Muscle of back (tissue), 11 donors: Measurements from ENCODE around the gene BIVM. TPM values are rescaled to one million over a fixed set of nuclear protein-coding genes. Genes with fewer than 3 reads are reported as not detected.

Source experiments
- DNase-seq, 3 donors: peaks; one replicate each; pipeline versions ENCODE4 v3.0.0 to v3.0.0-alpha.2; 2013
- polyA plus RNA-seq, 10 donors: library from polyadenylated mRNA; unstranded; fragments of 120-200 nt; gene quantifications; one replicate each; pipeline ENCODE4 v1.2.1, GENCODE V29; 2013; ENCODE audit not compliant: insufficient read length in 10 of 10

BIVM gene
- polyA plus RNA-seq, 10 donors, result 19.3 to 43.8 (median 26.7) TPM

DNA sequence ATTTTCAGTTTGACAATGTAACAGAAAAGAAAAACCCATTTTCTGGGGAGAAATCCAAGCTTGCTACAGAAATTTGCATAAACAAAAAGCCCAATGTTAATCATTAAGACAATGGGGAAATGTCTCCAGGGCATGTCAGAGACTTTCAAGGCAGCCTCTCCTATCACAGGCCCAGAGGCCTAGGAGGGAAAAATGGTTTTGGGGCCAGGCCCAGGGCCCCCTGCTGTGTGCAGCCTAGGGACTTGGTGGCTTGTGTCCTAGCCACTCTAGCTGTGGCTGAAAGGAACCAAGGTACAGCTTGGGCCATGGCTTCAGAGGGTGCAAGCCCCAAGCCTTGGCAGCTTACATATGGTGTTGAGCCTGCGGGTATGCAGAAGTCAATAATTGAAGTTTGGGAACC lies 17.3 kb upstream of the BIVM start:
- DNase-seq, result no peak

- DNase-seq, result no peak
Measured at GRCh38 chr13:102784483-102784882, 14.4 kb upstream of the BIVM start.

DNA sequence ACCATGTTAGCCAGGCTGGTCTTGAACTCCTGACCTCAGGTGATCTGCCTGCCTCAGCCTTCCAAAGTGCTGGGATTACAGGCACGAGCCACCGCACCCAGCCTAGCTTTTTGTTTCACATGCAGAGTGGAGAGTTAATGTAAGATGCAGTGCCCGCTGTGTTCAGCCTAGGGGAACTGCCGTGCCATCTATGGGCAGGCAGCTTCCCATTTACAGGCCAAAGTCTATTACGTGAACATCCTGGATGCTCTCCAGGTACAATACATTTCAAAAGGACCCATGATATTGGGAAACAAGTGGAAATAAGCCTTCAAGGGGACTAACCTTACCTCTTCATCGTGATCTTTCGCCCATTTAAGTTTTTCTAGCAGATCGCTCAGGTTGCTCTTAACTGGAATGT lies 10.2 kb upstream of the BIVM start:
- DNase-seq, result no peak

- no peak for DNase-seq
Measured at GRCh38 chr13:102792396-102792795, 6.5 kb upstream of the BIVM start.

- no peak for DNase-seq
Measured at GRCh38 chr13:102793611-102794355, 5.1 kb upstream of the BIVM start.

DNA sequence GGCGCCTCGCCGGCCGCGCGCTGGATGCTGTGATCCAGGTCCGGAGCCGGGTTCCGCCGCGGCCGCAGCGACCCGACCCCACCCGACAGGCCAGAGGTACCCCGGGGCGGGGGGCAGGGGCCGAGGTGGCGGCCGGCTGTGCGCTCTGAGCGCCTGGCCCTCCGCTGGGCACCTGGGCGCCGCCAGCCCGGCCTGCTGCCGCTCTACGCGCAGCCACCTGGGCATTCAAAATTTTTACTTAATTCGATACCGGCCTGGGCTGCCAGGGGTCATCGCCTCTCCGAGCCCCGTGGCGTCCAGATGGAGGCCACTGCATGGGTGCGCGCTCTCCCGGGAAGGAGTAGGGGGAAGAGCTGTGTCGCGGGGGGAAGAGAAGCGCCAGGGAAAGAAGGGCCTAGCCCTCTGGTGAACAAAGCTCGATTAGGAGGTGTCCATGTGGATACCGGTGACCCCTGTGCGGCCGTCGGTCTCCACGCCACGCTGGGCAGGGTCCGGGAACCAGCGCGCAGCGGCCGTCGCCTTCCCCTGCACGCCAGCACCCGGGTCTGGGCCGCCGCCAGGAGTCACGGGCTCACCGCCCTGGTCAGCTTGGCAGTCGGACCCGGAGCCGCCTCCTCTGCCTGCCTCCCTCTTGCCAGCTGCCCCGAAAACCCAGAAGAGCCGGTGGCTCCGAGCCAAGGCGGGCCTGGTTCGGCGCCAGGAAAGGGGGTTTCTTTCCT lies 666 bp downstream of the BIVM start:
- peak; percentile 18 to 86 (median 54) for DNase-seq

GRCh38 chr13:102800145-102801041 lies 1.5 kb downstream of the BIVM start:
- DNase-seq, result peak; percentile 78 to 95 (median 90)

DNA sequence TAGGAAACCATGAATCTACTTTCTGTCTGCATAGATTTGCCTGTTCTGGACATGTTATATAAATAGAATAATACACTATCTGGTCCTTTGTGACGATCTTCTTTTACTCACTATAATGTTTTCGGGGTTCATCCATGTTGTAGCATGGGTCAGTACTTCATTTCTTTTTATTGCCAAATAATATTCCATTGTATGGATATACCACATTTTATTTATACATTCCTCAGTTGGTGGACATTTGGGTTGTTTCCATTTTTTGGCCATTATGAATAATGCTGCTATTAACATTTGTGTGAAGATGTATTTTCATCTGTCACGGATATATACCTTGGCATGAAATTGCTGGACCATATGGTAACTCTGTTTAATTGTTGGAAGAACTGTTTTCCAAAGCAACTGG lies 6.8 kb downstream of the BIVM start:
- no peak for DNase-seq

GRCh38 chr13:102807699-102808098 lies 8.8 kb downstream of the BIVM start:
- DNase-seq, result no peak

DNA sequence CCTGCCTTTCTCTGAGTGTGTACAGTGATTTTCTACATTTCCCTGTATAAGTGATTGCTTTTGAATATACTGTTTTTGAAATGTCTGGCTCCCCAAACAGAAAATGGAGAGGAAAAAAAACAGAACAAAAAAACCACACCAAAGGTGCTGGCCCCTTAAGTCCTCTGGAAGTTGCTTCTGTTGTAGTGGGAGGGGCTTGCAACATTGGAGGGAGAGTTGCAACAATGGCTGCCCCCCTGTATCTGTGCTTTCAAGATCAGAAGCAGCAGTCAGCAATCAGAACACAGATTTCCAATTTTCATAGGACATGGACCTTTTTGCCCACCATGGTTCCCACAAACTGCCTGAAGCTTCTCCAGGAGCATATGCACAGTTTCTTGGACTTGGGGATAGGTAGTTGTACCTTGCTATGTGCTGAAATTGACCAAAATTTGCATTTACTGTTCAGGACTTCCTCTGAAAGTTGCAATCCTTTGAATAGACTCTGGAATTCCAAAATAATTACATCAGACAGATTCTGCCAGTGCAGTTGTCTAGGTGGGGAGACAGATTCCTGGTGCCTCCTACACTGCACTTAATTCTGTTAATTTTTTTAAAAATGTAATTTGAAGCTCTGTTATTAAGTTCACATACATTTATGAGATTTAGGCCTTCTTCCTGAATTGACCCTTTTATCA lies 13.8 kb downstream of the BIVM start:
- no peak for DNase-seq

GRCh38 chr13:102814025-102814607 lies 15.2 kb downstream of the BIVM start:
- DNase-seq, result no peak

GRCh38 chr13:102814793-102815192 lies 15.9 kb downstream of the BIVM start:
- DNase-seq, result no peak

- no peak for DNase-seq
Measured at GRCh38 chr13:102815788-102816187, 16.9 kb downstream of the BIVM start.

GRCh38 chr13:102816708-102817107 lies 17.8 kb downstream of the BIVM start:
- no peak for DNase-seq

GRCh38 chr13:102817241-102817640 lies 18.3 kb downstream of the BIVM start:
- DNase-seq, result no peak

DNA sequence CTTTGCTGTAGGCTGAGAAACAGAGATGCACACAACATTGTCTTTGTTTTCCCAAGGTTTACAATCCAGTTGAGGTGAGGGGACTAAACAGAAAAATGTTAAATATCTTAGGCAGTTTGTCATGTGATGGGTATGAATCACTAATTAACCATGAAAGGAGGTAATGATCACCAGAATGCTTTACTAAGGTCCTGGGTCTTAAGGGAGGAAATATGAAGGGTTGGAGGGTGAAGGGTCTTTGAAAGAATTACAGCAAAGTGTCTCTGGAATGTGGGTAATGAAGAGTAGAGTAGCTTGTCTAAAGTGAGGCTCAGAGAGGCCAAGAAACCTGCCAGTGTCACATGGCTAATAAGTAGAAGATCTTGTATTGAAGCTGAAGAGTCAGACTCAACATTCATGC lies 19.0 kb downstream of the BIVM start:
- no peak for DNase-seq

GRCh38 chr13:102825400-102825799 lies 26.5 kb downstream of the BIVM start:
- no peak for DNase-seq

GRCh38 chr13:102825921-102826706 lies 27.2 kb downstream of the BIVM start:
- peak in 1 of 3 donors; percentile 77 for DNase-seq

- no peak for DNase-seq
Measured at GRCh38 chr13:102830646-102831045, 31.7 kb downstream of the BIVM start.

- DNase-seq, result no peak
Measured at GRCh38 chr13:102836471-102836870, 37.6 kb downstream of the BIVM start.

- DNase-seq, result no peak
Measured at GRCh38 chr13:102838273-102838672, 39.4 kb downstream of the BIVM start.
